ENCODE measurements around the gene HOXA7. TPM values are rescaled to one million over a fixed set of nuclear protein-coding genes. Genes with fewer than 3 reads are reported as not detected.

HOXA7 gene
- total and polyA plus RNA-seq, 8 donors = 0.06 to 0.49 (median 0.17) TPM; not detected in 3

DNA sequence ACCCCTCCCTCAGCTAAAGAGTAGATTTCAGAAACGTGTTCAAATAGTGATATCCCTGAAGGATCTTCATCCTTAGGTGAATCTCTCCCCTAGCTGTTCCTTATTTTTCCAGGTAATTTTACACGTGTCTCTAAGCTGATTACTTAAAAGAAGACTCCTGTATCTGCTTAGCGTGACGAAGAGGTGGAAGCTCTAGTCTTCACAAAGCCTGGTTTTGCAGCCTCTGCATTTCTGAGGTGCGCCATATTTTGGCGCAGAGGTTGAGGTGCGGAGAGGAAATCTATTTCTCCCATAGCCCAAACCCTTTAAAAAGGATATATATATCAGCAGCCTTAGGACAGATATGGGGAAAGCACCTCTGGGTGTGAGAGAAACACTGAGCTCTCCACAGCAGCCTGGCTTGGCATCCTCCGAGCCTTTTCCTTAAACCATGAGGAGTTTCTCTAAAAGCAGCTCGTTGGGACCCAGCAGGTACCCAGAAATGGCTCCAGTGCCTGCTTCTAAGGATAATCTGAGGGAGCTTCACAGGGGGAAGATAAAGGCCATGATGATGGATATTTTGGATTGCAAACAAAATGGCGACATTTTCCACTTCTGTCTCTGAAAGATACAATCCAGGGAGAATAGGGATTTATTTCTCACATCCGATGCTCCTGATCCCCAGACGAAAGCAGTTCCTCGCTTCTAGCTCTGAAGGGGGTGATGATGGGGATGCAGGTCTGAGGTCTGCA is 51.0 kb downstream of the HOXA7 start:
- H3K27me3 ChIP-seq = peaks cover 0 to 61% (median 4%) of the 10 kb centered on the region in 4 donors
- no peak for FAIRE-seq
- H3K4me1 ChIP-seq = no peaks in the 10 kb centered on the region
- no peak for DNase-seq
- no peak overlapping the region for H3K4me3 ChIP-seq
- no peaks in the 10 kb centered on the region for H3K9me3 ChIP-seq
- intact Hi-C loops (cut with DNase I) = no loop called here
- no peak for TF ChIP-seq CTCF (IDR thresholded peaks at IDR 0.05)
- H3K36me3 ChIP-seq = no peaks in the 10 kb centered on the region
- no peak overlapping the region for H3K27ac ChIP-seq
- 34 to 37% methylated on average over 13 of the region's 13 CpGs for WGBS, 2 donors
- no peak for ATAC-seq

DNA sequence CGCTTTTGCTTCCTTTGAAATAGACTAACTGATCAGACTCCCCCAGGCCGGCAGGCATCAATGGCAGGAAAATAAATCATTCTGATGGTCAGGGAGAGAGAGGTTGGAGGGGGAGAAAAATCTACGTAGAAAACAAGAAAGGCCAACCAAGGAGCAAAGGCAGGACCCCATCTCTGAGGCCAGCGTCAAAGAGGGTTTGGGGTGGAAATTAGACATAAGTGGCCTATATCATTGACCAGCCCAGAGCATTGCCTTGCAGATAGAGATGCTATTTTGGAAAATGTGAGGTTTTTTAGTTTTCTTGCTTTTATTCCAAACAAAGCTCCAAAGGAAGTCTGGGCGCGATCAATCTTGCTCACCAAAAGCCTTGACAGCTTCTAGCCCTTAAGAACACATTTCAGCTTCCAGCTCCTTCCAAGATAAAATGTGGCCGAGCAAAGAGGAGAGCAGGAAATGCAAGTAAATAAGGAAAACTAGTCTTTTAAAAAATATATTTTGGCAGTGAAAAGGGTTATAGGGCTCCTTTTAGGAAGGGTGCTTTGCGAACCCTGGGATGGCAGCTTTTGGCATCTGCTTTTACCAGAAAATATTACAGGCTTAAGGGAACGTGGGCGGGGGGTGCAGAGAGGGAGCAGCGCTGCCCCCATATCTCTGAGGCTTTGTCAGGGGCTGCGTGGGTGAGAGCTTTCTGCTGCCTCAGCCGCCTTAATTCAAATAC is 52.0 kb downstream of the HOXA7 start:
- H3K36me3 ChIP-seq = no peaks in the 10 kb centered on the region
- WGBS, 2 donors = 17 to 20% methylated on average over 13 of the region's 13 CpGs
- peaks cover 0 to 4% (median 1%) of the 10 kb centered on the region in 3 donors for H3K4me1 ChIP-seq
- H3K9me3 ChIP-seq = no peaks in the 10 kb centered on the region
- no peak for DNase-seq
- ATAC-seq = no peak
- no peak for FAIRE-seq
- intact Hi-C loops (cut with DNase I) = no loop called here
- no peak for TF ChIP-seq CTCF (IDR thresholded peaks at IDR 0.05)
- peaks cover 0 to 68% (median 9%) of the 10 kb centered on the region in 4 donors for H3K27me3 ChIP-seq
- no peak overlapping the region for H3K4me3 ChIP-seq
- H3K27ac ChIP-seq = no peak overlapping the region

Small RNA genes lying within 50 kb of the gene (microRNA-seq; reads per million reads assigned to microRNA genes)
- 4.6 to 54.5 reads per million in 2 donors for gene MIR196B

Other genes starting within 250 kb of the HOXA7 start
- under 1 TPM in 2 of 6 donors, not detected in 4; 0.12 to 0.16 TPM for gene HOXA1, start 60.7 kb downstream of the HOXA7 start, total RNA-seq
- gene HOXA1, start 60.7 kb downstream of the HOXA7 start, polyA plus RNA-seq = under 1 TPM in 1 of 2 donors, not detected in 1; 0.05 TPM
- gene HOXA2, start 54.0 kb downstream of the HOXA7 start, total RNA-seq = under 1 TPM in 5 of 6 donors, not detected in 1; 0.09 to 0.53 (median 0.12) TPM
- under 1 TPM; 0.27 to 0.28 TPM for gene HOXA2, start 54.0 kb downstream of the HOXA7 start, polyA plus RNA-seq
- gene HOXA4, start 25.9 kb downstream of the HOXA7 start, total RNA-seq = under 1 TPM; 0.19 to 0.98 (median 0.25) TPM
- gene HOXA4, start 25.9 kb downstream of the HOXA7 start, polyA plus RNA-seq = 1 to 10 TPM; 1.9 to 2.4 TPM
- gene HOXA5, start 13.0 kb downstream of the HOXA7 start, total RNA-seq = 1 to 10 TPM in 1 of 6 donors, under 1 TPM in 4, not detected in 1; 0.24 to 1.4 (median 0.76) TPM
- 1 to 10 TPM in 1 of 2 donors, under 1 TPM in 1; 0.95 to 1.2 TPM for gene HOXA5, start 13.0 kb downstream of the HOXA7 start, polyA plus RNA-seq
- under 1 TPM in 1 of 6 donors, not detected in 5; 0.34 TPM for gene HOXA6, start 8.9 kb downstream of the HOXA7 start, total RNA-seq
- gene HOXA6, start 8.9 kb downstream of the HOXA7 start, polyA plus RNA-seq = under 1 TPM in 1 of 2 donors, not detected in 1; 0.12 TPM
- gene HOXA3, start 4.1 kb downstream of the HOXA7 start, total RNA-seq = 1 to 10 TPM in 1 of 6 donors, under 1 TPM in 4, not detected in 1; 0.13 to 1.9 (median 0.43) TPM
- gene HOXA3, start 4.1 kb downstream of the HOXA7 start, polyA plus RNA-seq = under 1 TPM; 0.38 to 0.56 TPM
- gene HOXA9, start 8.9 kb upstream of the HOXA7 start, total RNA-seq = under 1 TPM in 1 of 6 donors, not detected in 5; 0.13 TPM
- gene HOXA9, start 8.9 kb upstream of the HOXA7 start, polyA plus RNA-seq = under 1 TPM in 1 of 2 donors, not detected in 1; 0.09 TPM
- gene HOXA10, start 17.6 kb upstream of the HOXA7 start, total RNA-seq = under 1 TPM in 4 of 6 donors, not detected in 2; 0.09 to 0.18 (median 0.14) TPM
- gene HOXA10, start 17.6 kb upstream of the HOXA7 start, polyA plus RNA-seq = not detected
- gene HOXA11, start 28.6 kb upstream of the HOXA7 start, total RNA-seq = not detected
- gene HOXA11, start 28.6 kb upstream of the HOXA7 start, polyA plus RNA-seq = not detected
- gene HOXA13, start 43.4 kb upstream of the HOXA7 start, total RNA-seq = under 1 TPM in 1 of 6 donors, not detected in 5; 0.03 TPM
- not detected for gene HOXA13, start 43.4 kb upstream of the HOXA7 start, polyA plus RNA-seq
- gene EVX1, start 86.1 kb upstream of the HOXA7 start, total RNA-seq = not detected
- gene EVX1, start 86.1 kb upstream of the HOXA7 start, polyA plus RNA-seq = under 1 TPM in 1 of 2 donors, not detected in 1; 0.05 TPM